Measurements from ENCODE around the gene LCE4A.

LCE4A gene

DNA sequence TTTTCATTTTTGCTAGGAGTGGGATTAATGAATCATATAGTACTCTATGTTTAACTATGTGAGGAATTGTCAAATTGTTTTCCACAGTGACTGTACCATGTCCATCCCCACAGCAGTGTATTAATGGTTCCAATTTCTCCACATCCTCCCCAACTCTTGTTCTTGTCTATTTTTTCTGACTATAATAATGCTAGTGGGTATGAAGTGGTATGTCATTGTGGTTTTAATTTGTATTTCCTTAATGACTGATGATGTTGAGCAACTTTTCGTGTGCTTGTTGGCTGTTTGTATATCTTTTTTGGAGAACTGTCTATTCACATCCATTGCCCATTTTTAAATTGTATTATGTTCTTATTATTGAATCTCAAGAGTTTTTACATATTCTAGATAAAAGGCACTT, 39.9 kb downstream of the LCE4A start:
- DNase-seq: no peak

DNA sequence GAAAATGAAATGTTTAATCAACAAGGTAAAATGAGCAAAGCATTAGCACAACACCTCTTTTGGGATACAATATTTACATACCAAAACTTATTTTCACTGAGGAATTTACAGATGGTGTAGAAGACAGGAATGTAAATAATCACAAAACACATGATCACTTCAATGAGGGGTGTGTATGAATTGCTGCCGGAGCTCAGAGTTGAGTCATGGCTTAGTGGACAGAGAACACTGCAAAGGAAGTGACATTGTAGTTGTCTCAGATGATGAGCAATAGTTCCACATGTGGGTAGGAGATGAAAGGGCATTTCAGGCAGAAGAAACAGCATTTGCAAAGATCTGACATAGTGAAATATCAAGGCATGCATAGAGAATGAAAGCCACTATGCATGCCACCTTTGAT, 44.3 kb downstream of the LCE4A start:
- no peak for DNase-seq

DNA sequence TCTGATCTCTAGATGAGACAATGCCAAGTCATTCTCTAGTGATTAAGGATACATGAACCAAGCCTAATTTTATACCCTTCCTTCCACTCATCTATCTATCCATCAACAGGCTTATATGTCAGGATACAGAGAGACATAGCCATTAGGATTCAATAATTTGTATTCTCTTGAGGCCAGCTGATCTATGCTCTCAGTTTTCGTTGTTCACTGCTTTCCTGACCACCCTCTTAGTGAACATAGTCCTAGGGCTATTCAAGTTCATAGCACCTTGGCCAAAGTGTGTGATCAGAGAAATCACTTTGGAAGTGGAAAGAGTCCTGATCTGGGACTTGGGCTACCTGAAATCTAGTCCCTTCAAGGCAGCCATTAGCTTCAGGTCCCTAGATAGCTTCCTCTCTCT, 45.6 kb downstream of the LCE4A start:
- no peak for DNase-seq

GRCh38 chr1:152756872-152757271, 48.9 kb downstream of the LCE4A start:
- DNase-seq: no peak

- no peak for DNase-seq
Measured at GRCh38 chr1:152757747-152758146, 49.8 kb downstream of the LCE4A start, which contains the start of gene KPRP. KPRP (plus strand) TSS chr1:152758025; CDS start chr1:152759589, 1,564 bp downstream.

GRCh38 chr1:152758636-152759035, 50.7 kb downstream of the LCE4A start:
- no peak for DNase-seq
